Stimulated activated CD8-positive, alpha-beta memory T cell treated with anti-CD3 and anti-CD28 coated beads, Interleukin-4, amount 100 ng/mL, for 1 hour (primary cell): ENCODE data around the gene TICRR.

Experiments
- DNase-seq, 2 donors: peaks; one replicate each; pipeline ENCODE4 v3.0.0-alpha.2; 2020; ENCODE audit warnings: low read depth in 2 of 2, low spot score in 1 of 2

The TICRR gene

GRCh38 chr15:89672221-89673164, 97.2 kb downstream of the TICRR start:
- no peak for DNase-seq

GRCh38 chr15:89673165-89673512, 97.9 kb downstream of the TICRR start:
- no peak for DNase-seq

GRCh38 chr15:89674526-89674925, 99.3 kb downstream of the TICRR start:
- no peak for DNase-seq

DNA sequence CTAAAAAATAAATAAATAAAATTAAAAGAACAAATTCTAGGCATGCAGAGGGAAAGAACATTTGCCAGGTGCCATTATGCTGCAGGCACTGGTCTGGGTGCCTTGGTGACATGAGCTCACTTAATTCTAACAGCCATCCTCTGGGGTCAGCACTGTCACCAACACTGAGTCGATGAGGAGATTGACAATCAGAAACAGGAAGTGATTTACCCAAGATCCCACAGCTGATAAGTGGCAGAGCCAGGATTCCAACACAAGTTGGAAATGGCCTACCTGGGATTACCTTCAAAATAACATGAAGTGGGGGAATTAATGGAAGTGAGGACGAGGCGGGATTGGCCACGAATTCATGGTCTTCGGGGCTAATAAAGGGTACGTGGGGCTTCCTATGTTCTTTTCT, 100.3 kb downstream of the TICRR start:
- DNase-seq, result no peak

- no peak for DNase-seq
Measured at GRCh38 chr15:89677381-89677780, 102.1 kb downstream of the TICRR start.
